GM18858 (cell line): ENCODE results near the gene STOML2.
"Not testable (repeated sequence)": the region's sequence is repeated elsewhere in the genome, so short reads cannot be mapped to it uniquely, and the experiment has no call there.

Experiments used
- ATAC-seq: cut with Tn5 transposase; IDR thresholded peaks from one replicate; pipeline ENCODE4 v1.9.1; 2021; ENCODE audit not compliant: unreplicated experiment

Gene STOML2, protein sequence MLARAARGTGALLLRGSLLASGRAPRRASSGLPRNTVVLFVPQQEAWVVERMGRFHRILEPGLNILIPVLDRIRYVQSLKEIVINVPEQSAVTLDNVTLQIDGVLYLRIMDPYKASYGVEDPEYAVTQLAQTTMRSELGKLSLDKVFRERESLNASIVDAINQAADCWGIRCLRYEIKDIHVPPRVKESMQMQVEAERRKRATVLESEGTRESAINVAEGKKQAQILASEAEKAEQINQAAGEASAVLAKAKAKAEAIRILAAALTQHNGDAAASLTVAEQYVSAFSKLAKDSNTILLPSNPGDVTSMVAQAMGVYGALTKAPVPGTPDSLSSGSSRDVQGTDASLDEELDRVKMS

DNA sequence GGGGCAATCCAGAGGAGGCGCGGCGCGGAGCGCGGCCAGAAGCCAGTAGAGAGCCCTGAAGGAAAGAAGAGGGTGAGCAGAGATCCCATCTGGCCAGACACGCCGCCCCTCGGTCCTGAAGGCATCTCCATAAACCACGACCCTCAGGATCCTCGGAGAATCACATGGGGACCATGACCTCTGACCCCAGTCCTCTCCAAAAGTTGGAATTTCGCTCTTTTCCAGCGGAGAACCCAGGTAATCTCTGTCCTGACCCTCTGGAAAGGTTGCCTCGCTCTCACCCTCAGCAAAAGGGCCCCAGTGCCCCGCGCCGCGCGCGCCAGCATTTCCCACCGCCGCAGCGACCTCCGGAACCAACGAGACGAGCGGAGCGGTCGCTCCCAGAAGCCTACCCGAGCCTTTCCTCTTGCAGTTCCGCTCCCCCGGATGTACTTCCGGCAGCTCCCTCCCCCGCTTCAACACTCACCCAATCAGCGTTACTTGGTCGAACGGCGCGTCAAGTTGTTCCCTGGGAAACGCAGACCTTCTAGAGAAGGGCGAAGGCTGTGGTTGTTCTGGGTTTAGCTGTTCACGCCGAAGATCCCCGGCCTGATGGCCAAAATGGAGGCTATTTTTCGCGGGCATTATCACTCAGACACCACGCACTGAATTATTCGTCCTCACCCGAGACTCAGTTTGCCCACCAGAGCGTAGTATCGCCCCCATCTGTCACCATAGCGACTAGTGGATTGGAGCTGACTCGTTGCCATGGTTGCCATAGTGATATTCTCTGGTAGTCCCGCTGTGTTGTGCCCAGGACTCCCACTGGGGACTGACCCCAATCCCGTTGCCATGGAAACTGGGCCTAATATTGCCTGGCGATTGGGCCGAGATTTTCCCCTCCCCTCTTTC, at the start of gene STOML2:
Gene STOML2 (minus strand): TSS at position 363 of the 891 bp plus-strand sequence. CDS start 37 bp downstream, at position 326.
- peak; percentile 93 for ATAC-seq

DNA sequence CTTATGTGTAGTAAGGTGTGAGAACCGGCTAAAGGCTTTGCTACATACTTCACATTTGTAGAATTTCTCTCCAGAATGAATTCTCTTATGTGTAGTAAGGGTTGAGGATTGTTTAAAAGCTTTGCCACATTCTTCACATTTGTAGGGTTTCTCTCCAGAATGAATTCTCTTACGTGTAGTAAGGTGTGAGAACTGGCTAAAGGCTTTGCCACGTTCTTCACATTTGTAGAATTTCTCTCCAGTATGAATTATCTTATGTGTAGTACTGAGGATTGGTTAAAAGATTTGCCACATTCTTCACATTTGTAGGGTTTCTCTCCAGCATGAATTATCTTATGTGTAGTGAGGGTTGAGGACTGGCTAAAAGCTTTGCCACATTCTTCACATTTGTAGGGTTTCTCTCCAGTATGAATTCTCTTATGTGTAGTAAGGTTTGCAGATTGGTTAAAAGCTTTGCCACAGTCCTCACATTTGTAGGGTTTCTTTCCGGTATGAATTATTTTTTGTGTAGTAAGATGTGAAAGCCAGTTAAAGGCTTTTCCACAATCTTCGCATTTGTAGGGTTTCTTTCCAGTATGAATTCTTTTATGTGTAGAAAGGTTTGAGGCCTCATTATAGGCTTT, 45.1 kb upstream of the STOML2 start:
- ATAC-seq = not testable (repeated sequence)

DNA sequence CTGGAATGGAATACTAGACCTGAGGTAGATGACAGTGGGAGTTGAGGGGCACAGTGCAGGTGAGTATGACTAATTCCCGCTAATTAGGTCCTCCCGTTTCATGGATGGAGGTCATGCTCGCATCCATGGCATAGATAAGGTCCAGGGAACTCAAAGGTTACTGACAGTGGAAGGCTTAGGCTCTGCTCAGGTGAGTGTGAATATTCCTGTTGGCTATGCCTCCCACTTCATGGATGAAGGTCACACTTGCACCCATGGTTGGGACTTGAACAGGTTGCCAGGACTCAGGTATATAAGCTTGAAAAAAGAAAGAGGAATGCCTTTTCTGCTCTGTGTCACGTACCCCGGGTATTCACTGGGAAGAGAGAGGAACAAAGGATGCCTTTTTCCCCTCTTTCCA, 39.1 kb upstream of the STOML2 start:
- ATAC-seq = no peak

DNA sequence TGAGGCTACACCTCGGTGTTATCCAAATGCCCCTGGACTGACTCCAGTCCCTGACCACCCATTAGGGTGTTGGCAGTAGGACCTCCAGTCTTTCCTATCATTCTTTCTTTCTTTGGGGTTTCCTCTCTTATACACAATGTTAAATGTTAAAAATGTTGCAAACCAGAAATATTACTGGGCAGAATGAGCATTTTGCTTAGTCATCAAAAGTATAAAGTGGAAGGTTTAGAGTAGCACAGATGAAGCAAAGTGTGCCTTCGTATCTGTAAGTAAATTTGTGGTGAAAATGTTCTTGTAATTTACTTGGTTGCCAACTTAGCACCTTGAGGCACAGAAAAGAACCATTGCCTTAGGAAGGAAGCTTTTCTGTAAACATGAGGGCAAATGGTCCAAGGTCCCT, 37.2 kb upstream of the STOML2 start:
- ATAC-seq = no peak

DNA sequence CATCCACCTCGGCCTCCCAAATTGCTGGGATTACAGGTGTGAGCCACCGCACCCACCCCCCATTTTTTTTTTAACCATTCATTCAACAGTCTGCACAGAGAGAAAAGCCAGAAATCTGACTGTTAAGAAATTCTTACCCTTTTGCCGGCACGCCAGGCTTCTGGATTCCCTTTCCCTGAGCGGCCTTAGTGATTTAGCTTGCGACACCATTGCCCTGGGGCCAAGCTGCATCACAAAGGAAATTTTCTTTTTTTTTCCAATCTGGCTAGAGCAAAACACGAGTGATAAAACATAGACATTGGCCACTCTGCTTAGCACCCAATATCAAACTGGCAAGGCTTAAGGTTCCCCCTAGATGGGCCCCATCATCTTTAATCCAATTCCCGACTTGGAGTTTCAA, 33.9 kb upstream of the STOML2 start:
- no peak for ATAC-seq

DNA sequence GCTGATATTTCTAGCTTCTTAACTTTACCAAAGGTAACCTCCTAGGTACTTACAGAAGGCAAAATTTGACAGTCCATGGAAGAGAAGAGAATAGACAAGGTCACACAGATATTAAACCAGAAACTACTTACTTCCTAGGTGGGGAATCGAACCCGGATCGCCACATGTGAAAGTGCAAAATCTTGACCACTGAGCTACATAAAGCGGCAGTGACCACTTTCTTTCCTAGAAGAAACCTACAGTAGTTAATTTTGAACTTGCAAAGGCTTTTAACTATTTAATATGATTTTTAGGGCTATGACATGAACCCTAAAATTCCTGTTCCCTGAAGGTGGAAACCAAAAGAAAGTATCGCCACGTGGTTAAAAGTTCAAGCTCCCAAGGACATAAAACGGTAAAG, 33.1 kb upstream of the STOML2 start:
- ATAC-seq = no peak

DNA sequence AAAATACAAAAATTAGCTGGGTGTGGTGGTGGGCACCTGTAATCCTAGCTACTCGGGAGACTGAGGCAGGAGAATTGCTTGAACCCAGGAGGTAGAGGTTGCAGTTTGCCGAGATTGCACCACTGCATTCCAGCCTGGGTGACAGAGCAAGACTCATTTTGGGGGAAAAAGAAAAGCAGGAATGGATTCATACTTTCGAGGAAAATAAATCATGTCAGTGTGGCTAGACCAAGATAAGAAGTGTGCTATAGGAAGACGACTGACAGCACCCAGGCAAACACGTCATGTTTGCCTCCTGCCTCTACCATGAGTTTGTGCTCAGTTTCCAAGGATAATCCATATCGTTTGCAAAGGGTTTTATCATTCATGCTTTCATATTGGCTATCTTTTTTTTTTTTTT, 32.0 kb upstream of the STOML2 start:
- ATAC-seq = no peak

DNA sequence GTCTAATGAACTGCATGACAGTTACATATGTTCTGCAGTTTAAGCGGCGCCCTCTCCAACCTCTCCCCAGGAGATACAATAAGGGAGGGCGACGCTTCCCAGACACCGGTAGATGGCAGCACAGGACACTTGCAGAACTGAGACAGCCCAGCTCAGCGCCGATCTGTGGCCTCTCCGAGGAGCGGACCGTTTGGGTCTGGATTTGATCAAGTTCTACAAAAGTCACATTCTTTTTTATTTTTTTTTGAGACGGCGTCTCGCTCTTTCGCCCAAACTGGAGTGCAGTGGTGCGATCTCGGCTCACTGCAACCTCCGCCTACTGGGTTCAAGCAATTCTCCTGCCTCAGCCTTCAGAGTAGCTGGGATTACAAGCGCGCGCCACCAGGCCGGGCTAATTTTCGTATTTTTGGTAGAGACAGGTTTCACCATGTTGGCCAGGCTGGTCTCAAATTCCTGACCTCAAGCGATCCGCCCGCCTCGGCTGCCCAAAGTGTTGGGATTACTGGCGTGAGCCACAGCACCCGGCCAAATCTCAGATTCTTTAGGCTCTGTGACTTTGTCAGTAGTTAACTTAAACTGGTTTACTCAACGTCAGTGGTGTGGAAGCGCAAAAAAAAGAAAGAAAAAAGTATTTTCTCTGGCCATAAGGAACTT, 14.1 kb upstream of the STOML2 start:
- ATAC-seq = peak; percentile 41

DNA sequence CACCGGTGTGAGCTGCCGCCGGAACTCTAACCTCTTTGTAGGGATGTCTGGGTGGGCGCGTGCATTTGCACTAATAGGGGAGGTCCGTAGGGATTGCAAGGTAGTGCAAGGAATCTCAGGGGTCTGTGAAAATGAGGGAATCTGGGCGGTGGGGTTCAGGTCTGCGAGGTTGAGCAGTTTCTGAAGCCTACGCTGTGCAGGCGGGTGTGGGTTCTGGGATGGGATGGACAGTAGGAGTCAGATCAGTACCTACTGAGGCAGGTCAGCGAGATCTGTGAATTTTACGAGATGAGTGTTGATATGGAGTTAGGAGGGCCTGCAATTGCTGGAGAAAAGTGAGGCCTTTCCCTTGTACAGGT, 13.6 kb upstream of the STOML2 start:
- no peak for ATAC-seq

DNA sequence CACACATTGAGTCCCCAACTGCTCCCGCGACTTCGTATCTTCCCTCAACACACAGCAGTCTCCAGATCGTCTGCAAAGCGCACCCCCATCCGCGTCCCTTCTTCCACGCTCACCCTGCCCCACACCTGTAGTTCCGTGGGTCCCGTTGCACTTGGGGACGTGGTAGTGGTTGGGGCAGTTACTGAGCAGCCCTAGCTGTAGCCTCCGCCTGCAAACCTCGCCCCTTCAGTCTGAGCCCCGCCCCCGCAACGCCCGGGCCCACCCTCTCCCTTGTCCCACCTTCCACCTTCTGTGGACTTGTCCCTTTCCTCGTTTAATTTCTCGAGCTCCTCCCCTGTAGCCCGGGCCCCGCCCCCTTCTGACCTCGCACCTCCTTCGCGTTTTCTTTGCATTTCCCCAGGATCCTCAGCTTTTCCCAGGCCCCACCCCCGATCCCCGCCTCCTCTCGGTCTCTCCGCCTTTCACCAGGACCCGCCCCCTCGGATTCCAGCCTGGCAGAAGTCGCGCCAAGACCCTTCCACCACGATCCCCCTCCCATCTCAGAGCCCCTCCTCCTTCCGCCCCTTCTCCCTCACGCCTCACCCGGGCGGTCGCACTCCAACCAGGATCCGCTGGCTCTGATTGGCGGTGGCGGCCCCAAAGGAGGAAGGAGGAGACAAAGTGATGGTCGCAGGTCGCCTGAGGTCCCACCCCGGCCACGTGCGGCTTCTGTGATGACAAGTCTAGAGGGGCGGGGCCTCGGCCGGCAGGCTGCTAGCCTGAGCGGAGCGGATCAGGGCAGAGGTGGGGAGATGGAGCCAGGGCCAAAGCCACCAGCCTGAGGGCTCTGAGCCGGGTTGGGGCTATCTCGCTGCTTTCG, 13.0 kb upstream of the STOML2 start, which contains the start of gene ATOSB:
Gene ATOSB (minus strand): TSS at position 183 of the 859 bp plus-strand sequence. CDS start 7,588 bp downstream, outside the sequence.
- peak; percentile 43 for ATAC-seq

DNA sequence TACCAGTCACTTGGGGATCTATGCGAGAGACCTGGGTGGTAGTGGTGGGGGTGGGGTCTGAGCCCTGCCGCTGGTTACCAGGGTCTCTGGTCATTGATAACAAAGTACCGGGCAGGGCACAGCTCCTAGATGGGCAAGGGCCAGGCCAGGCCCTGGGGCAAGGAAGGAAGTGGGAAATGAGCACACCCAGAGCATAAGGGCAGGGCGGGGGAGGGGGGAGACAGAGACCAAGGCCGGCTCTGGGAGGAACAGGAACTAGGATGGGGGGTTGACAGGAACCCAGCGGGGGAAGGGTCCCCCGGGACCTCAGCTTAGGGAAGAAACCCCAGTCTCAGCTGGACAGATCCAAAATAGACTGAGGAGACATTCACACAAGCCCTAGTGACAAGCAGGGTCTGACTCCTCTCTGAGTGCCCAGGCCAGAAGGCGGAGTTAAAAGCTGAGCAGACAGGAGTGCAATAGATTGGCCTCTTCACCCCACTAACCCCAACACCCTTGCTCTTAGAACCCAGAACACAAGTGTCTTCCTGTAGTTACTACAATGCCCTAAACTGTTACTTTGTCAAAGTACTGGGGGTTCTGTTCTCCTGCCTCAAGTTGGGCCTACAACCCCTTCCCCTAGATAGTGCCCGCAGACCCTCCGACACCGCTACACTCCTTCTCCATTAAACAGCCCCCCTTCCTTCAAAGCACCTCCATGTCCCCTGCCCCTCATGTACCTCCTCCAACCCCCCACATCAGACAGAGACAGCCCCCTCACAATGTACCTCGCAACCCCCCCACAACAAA, 12.1 kb upstream of the STOML2 start:
- no peak for ATAC-seq

DNA sequence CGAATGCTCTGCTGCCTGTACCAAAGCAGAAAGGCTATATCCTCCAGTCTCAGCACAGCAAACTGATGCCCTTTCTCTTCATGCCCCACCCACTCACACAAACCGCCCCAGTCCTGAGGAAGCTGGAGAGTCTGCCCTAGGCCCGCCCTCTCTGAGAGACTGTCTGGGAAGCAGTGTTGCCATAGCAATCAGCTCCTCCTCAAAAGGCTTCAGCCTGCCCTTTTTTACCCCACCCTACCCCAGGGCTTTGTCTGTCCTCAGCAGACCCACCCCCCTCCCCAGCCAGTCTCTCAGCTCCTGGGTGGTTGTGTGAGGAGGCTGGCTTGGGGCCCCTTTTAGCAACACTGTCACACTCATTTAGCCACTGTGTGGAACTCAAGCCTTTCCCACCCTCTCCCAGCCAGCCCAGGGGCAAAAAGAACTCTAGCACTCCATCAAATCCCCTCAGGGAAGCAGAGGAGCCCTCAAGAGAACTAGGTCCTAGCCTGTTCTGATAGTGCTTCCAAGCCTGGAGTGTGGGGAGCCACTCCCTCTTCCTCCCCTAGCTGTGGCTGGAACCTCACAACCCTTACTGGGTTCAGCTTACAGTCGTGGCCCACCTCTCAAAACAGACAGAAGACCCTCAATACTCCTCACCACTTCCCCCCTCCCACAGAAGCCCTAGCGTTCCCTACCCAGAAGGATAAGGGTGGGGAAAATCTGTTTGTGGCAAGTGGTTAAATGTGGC, 11.3 kb upstream of the STOML2 start:
- ATAC-seq = no peak

DNA sequence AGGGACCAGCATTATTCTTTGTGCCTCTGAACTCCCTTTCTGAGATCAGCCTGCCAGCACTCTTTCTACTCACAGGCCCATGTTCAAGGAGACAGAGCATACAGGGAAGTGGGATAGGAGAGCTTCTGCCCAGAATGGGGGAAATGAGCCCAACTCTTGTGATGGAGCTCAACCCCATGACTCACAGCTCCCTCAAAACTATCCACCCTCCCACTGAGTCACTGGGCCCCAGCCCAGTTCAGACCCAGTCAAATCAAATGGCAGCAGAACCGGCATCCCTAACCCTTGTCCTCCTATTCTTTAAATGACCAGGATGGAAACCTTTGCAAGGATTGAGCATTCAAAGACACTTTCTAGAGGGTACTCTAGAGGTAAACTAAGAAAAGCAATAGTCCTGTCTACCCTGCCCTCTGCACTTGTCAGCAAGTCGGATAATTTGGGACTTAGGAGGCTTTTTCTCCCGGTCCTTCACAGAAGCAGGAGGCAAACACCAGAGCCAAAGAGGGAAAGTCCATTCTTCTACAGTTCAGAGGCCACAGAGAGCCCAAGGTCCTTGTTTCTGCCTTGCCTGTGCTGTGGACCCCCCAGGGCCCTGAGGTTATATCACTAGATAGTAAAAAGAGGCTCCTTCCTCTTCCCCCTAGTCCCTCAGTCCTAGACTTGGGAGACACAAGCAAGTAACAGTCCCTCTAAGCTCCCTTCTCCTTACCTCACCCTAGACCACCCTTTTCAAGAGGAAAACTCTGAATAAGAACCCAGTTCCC, 9.5 kb upstream of the STOML2 start:
- ATAC-seq = no peak

DNA sequence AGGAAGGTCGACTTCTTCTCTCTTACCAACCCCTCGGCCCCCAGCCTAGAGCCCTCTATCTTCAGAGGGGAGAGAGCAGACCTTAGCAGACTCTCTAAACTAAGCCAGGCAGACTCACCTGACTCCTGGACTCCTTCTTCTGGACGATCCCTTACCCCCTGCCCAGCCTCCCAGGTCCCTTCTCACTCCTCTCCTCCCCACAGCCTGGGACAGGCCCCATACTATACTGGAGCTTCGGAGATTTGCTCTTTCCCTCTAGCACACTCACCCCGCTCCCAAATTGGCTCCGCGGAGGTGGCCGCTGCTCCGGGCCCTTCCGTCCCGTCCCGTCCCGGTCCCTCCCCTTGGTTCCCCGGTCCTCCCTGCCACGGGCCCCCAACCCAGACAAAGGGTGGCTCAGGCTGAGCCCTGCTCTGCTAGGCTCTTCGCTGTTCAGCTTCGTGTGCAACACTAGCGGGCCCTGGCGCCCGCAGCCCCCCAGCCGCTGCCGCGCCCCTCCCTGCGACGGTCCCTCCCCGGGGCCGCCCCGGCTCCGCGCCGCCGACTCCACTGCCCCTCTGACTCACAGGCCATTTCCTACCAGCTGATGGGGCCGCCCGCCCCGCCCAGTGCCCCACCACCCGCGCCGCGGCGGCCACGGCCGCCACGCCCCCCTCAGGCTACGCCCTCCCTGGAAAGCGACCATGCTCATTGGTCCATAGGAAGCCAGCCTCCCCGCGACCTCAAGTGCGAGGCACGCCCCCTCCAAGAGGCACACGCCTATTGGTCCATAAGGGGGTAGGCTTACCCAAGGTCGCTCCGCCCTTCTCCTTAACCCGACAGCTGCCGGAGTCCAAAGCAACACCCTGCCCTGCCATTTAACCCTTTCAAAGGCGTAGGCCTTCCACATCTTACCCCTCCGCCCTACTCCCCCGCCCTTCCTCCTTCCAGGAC, 8.3 kb upstream of the STOML2 start:
- peak; percentile 63 for ATAC-seq

DNA sequence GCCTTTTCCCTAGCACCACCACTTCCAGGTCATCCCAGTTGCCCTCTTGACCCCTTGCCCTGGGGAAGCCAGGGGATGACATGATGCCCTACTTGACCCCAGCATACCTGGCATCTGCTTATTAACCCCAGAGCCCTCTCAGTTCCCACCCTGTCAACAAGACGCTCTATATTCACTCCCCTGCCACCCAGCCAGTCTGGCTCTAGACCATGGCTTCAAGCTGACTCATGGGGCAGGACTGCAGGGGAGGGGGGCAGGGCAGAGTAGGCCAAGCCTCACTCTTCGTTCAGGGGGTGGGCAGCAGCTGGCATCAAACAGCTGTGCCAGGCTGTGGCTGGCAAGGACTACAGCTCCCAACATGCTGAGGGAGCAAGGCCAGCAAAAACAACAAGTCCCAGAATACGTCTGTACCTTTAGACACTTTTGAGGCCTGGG, 7.4 kb upstream of the STOML2 start:
- ATAC-seq = no peak

DNA sequence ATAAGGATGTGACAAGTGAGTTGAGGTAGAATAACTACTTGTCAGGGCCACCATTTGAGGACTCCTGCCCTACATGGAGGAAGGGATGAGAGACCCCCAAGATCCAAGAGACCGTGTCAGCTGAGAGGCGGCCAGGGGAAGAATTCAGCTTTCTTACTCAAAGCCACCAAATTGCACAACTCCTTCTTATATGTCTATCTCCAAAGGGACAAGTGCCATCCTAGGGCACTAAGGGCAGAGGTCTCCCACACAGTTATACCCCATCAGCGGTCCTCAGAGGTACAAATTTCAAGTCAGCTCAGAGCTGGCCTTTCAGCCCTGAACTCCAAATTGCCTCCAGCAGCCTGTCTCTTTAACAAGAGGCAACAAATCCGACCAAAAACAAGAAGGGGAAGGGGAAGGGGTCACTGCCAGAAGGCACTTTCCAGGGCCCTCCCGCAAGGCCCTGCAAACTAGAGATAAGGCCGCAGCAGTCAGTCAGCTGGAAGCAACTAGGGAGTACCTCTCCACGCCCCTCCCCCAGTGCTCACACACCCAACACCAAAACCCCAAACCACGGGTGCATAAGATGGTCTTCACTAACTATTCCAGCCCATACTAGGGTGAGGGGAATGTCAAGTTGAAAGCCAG, 6.1 kb upstream of the STOML2 start:
- no peak for ATAC-seq
